ENCODE data around the gene TMEM198.

- TF ChIP-seq CTCF (IDR thresholded peaks at IDR 0.05): no peak
- TF ChIP-seq POLR2A (IDR thresholded peaks at IDR 0.05): no peak
These were observed 24.3 kb upstream of the TMEM198 start for GRCh38 chr2:219519526-219519916.

All from vagina (tissue), 2 donors.